ENCODE measurements around the gene AGFG1. TPM values are rescaled to one million over a fixed set of nuclear protein-coding genes. Genes with fewer than 3 reads are reported as not detected.

The AGFG1 gene
- total and polyA plus RNA-seq, 2 donors (not counting 1 experiment from before 2014, with no cell fraction given) = 28.7 to 83.3 TPM

- no peak overlapping the region for H3K27ac Mint-ChIP-seq
- Histone ChIP-seq H4K20me1 (ENCODE audit: control insufficient read depth, insufficient read depth, low read length, poor library complexity, severe bottlenecking) (peaks cover 5% of the 10 kb centered on the region), H3K27me3 (replicated peaks in 1 of 4; ENCODE audit: control extremely low read depth in 1 of 4, control insufficient read depth in 3 of 4, insufficient read depth in 4 of 4, low read length in 3 of 4) (no peaks in the 10 kb centered on the region), H3K4me1 (ENCODE audit: control insufficient read depth in 2 of 2, insufficient read depth in 2 of 2, low read length in 2 of 2) (peaks cover 32 to 33% of the 10 kb centered on the region in 2 donors), H3K9me3 (ENCODE audit: control extremely low read depth in 1 of 3, control insufficient read depth in 2 of 3, insufficient read depth in 1 of 3, low read length in 2 of 3) (no peaks in the 10 kb centered on the region), H3K9ac (ENCODE audit: low read length) (no peak overlapping the region), H3K4me2 (replicated peaks; ENCODE audit: low read depth, low read length, poor library complexity, severe bottlenecking) (no peak overlapping the region), H2AFZ (ENCODE audit: insufficient read depth, low read depth, low read length, poor library complexity, severe bottlenecking) (no peak overlapping the region), H3K36me3 (replicated peaks in 1 of 2; ENCODE audit: control extremely low read depth in 1 of 2, control insufficient read depth in 1 of 2, extremely low read depth in 1 of 2, insufficient read depth in 2 of 2, low read length in 1 of 2) (no peaks in the 10 kb centered on the region), H3K79me2 (ENCODE audit: control insufficient read depth, insufficient read depth, low read length) (peaks cover 7% of the 10 kb centered on the region), H3K4me3 (ENCODE audit: control extremely low read depth in 1 of 5, extremely low read depth in 1 of 5, insufficient read depth in 1 of 5, low read depth in 2 of 5, low read length in 4 of 5) (no peak overlapping the region), H3K27ac (ENCODE audit: low read length in 2 of 2) (no peak overlapping the region)
- no peak for ATAC-seq (ENCODE audit: low read depth)
- TF ChIP-seq CTCF (IDR thresholded peaks at IDR 0.05) (no peak), EZH2 (IDR thresholded peaks at IDR 0.05; ENCODE audit: borderline replicate concordance, insufficient read depth, low read depth, low read length, poor library complexity, severe bottlenecking) (no peak)
- peaks cover 36% of the 10 kb centered on the region for H3K4me1 Mint-ChIP-seq
- intact Hi-C loops (cut with micrococcal nuclease) = no loop called here
- POLR2A ChIA-PET = no interaction called here
- H3K4me3 Mint-ChIP-seq = no peak overlapping the region
- DNase-seq = no peak
- no peaks in the 10 kb centered on the region for H3K9me3 Mint-ChIP-seq (ENCODE audit: insufficient read depth)
- H3K27me3 Mint-ChIP-seq = no peaks in the 10 kb centered on the region
- 94% methylated on average over 5 of the region's 5 CpGs for WGBS (ENCODE audit: insufficient coverage)
- CTCF ChIA-PET = interaction anchor here (0.7 to 1.3 kb wide), 2 partner anchors 144 to 299 kb away, joined by 4 read pairs; no protein-coding TSS in a partner anchor
Measured at GRCh38 chr2:227466887-227467600, 4.9 kb upstream of the AGFG1 start.

GRCh38 chr2:227471412-227471811 is 544 bp upstream of the AGFG1 start:
- Histone ChIP-seq H3K4me3 (ENCODE audit: control extremely low read depth in 1 of 5, extremely low read depth in 1 of 5, insufficient read depth in 1 of 5, low read depth in 2 of 5, low read length in 4 of 5) (no peak overlapping the region), H3K9me3 (ENCODE audit: control extremely low read depth in 1 of 3, control insufficient read depth in 2 of 3, insufficient read depth in 1 of 3, low read length in 2 of 3) (no peaks in the 10 kb centered on the region), H3K4me2 (replicated peaks; ENCODE audit: low read depth, low read length, poor library complexity, severe bottlenecking) (no peak overlapping the region), H3K9ac (ENCODE audit: low read length) (no peak overlapping the region), H3K79me2 (ENCODE audit: control insufficient read depth, insufficient read depth, low read length) (peaks cover 50% of the 10 kb centered on the region), H3K4me1 (ENCODE audit: control insufficient read depth in 2 of 2, insufficient read depth in 2 of 2, low read length in 2 of 2) (peaks cover 19 to 33% of the 10 kb centered on the region in 2 donors), H3K27ac (ENCODE audit: low read length in 2 of 2) (no peak overlapping the region), H2AFZ (ENCODE audit: insufficient read depth, low read depth, low read length, poor library complexity, severe bottlenecking) (no peak overlapping the region), H3K36me3 (replicated peaks in 1 of 2; ENCODE audit: control extremely low read depth in 1 of 2, control insufficient read depth in 1 of 2, extremely low read depth in 1 of 2, insufficient read depth in 2 of 2, low read length in 1 of 2) (no peaks in the 10 kb centered on the region), H4K20me1 (ENCODE audit: control insufficient read depth, insufficient read depth, low read length, poor library complexity, severe bottlenecking) (peaks cover 35% of the 10 kb centered on the region), H3K27me3 (replicated peaks in 1 of 4; ENCODE audit: control extremely low read depth in 1 of 4, control insufficient read depth in 3 of 4, insufficient read depth in 4 of 4, low read length in 3 of 4) (no peaks in the 10 kb centered on the region)
- peak overlapping the region; percentile 59 for H3K27ac Mint-ChIP-seq
- peaks cover 35% of the 10 kb centered on the region for H3K4me1 Mint-ChIP-seq
- H3K27me3 Mint-ChIP-seq = no peaks in the 10 kb centered on the region
- intact Hi-C loops (cut with micrococcal nuclease) = loop anchor here (5.0 kb wide), 2 partner anchors 46 to 144 kb away; partner anchors contain the start of gene MFF
- TF ChIP-seq CTCF (IDR thresholded peaks at IDR 0.05) (no peak), EZH2 (IDR thresholded peaks at IDR 0.05; ENCODE audit: borderline replicate concordance, insufficient read depth, low read depth, low read length, poor library complexity, severe bottlenecking) (no peak)
- POLR2A ChIA-PET = no interaction called here
- H3K9me3 Mint-ChIP-seq (ENCODE audit: insufficient read depth) = no peaks in the 10 kb centered on the region
- CTCF ChIA-PET = interaction anchor here (0.7 to 1.8 kb wide), 13 partner anchors 9 to 295 kb away, joined by 3 to 11 read pairs (median 4); no protein-coding TSS in a partner anchor
- H3K4me3 Mint-ChIP-seq = peak overlapping the region; percentile 56
- DNase-seq (no peak), ATAC-seq (ENCODE audit: low read depth) (no peak)
- WGBS (ENCODE audit: insufficient coverage) = 92% methylated on average over 2 of the region's 7 CpGs

Measured in B cell (primary cell).